Activated CD8-positive, alpha-beta memory T cell treated with anti-CD3 and anti-CD28 coated beads, Interleukin-2, amount 50 U/mL, for 24 hours (primary cell): ENCODE results near the gene ANAPC4.

Source experiments
- DNase-seq: peaks from one replicate; pipeline ENCODE4 v3.0.0-alpha.2; 2020; ENCODE audit errors: extremely low read depth

The ANAPC4 gene

GRCh38 chr4:25378437-25378743 lies 1.3 kb downstream of the ANAPC4 start:
- DNase-seq, result no peak

GRCh38 chr4:25379591-25379990 lies 2.5 kb downstream of the ANAPC4 start:
- DNase-seq, result no peak

- DNase-seq, result no peak
Measured at GRCh38 chr4:25383647-25384046, 6.6 kb downstream of the ANAPC4 start.

GRCh38 chr4:25386926-25387325 lies 9.9 kb downstream of the ANAPC4 start:
- no peak for DNase-seq

- no peak for DNase-seq
Measured at GRCh38 chr4:25397305-25397704, 20.2 kb downstream of the ANAPC4 start.

- DNase-seq, result no peak
Measured at GRCh38 chr4:25399510-25399909, 22.4 kb downstream of the ANAPC4 start.

- no peak for DNase-seq
Measured at GRCh38 chr4:25401066-25401465, 24.0 kb downstream of the ANAPC4 start.

GRCh38 chr4:25402521-25402920 lies 25.5 kb downstream of the ANAPC4 start:
- DNase-seq, result no peak

GRCh38 chr4:25403699-25404098 lies 26.6 kb downstream of the ANAPC4 start:
- no peak for DNase-seq

- no peak for DNase-seq
Measured at GRCh38 chr4:25405453-25405852, 28.4 kb downstream of the ANAPC4 start.

GRCh38 chr4:25406081-25406692 lies 29.1 kb downstream of the ANAPC4 start:
- no peak for DNase-seq

- DNase-seq, result no peak
Measured at GRCh38 chr4:25410820-25411529, 33.9 kb downstream of the ANAPC4 start.

GRCh38 chr4:25413261-25413660 lies 36.2 kb downstream of the ANAPC4 start:
- no peak for DNase-seq

GRCh38 chr4:25417014-25417413 lies 40.0 kb downstream of the ANAPC4 start:
- no peak for DNase-seq

GRCh38 chr4:25420931-25421330 lies 43.9 kb downstream of the ANAPC4 start:
- no peak for DNase-seq

GRCh38 chr4:25421816-25422525 lies 44.9 kb downstream of the ANAPC4 start:
- no peak for DNase-seq

GRCh38 chr4:25423548-25423947 lies 46.5 kb downstream of the ANAPC4 start:
- DNase-seq, result no peak

- DNase-seq, result no peak
Measured at GRCh38 chr4:25424539-25425228, 47.6 kb downstream of the ANAPC4 start.

- no peak for DNase-seq
Measured at GRCh38 chr4:25425361-25425760, 48.3 kb downstream of the ANAPC4 start.

- no peak for DNase-seq
Measured at GRCh38 chr4:25427871-25428270, 50.8 kb downstream of the ANAPC4 start.

GRCh38 chr4:25430630-25431029 lies 53.6 kb downstream of the ANAPC4 start:
- DNase-seq, result no peak

GRCh38 chr4:25433966-25434827 lies 57.1 kb downstream of the ANAPC4 start:
- DNase-seq, result no peak
